Activated T-cell treated with anti-CD3 and anti-CD28 coated beads, Interleukin-2, amount 50 U/mL, for 24 hours (primary cell): ENCODE results near the gene UNC13B.

Source experiments
- DNase-seq: peaks from one replicate; pipeline ENCODE4 v3.0.0-alpha.2; 2020
- H3K27ac Mint-ChIP-seq: 2 replicates; pipeline ENCODE4 v1.8.0; 2020; ENCODE audit warnings: mild to moderate bottlenecking, mixed read lengths
- H3K27me3 Mint-ChIP-seq: 2 replicates; pipeline ENCODE4 v1.8.0; 2020; ENCODE audit warnings: mixed read lengths
- H3K36me3 Mint-ChIP-seq: 2 replicates; pipeline ENCODE4 v1.8.0; 2020; ENCODE audit warnings: low read depth, mixed read lengths
- H3K4me1 Mint-ChIP-seq: 2 replicates; pipeline ENCODE4 v1.8.0; 2020; ENCODE audit warnings: low read depth, mixed read lengths
- H3K4me3 Mint-ChIP-seq: 2 replicates; pipeline ENCODE4 v1.8.0; 2020; ENCODE audit warnings: mild to moderate bottlenecking, moderate library complexity, mixed read lengths
- H3K9me3 Mint-ChIP-seq: 2 replicates; pipeline ENCODE4 v1.8.0; 2020; ENCODE audit warnings: mixed read lengths

The UNC13B gene

GRCh38 chr9:35432076-35432475, 270.3 kb downstream of the UNC13B start:
- H3K4me1 Mint-ChIP-seq, result no peaks in the 10 kb centered on the region
- H3K9me3 Mint-ChIP-seq, result peaks cover 7% of the 10 kb centered on the region
- H3K27me3 Mint-ChIP-seq, result peaks cover 24% of the 10 kb centered on the region
- H3K36me3 Mint-ChIP-seq, result no peaks in the 10 kb centered on the region
- H3K4me3 Mint-ChIP-seq, result no peak overlapping the region
- no peak overlapping the region for H3K27ac Mint-ChIP-seq
- no peak for DNase-seq

- H3K36me3 Mint-ChIP-seq, result no peaks in the 10 kb centered on the region
- H3K9me3 Mint-ChIP-seq, result no peaks in the 10 kb centered on the region
- no peak for DNase-seq
- H3K4me1 Mint-ChIP-seq, result no peaks in the 10 kb centered on the region
- H3K27ac Mint-ChIP-seq, result no peak overlapping the region
- H3K27me3 Mint-ChIP-seq, result peaks cover 3% of the 10 kb centered on the region
- no peak overlapping the region for H3K4me3 Mint-ChIP-seq
These were observed 275.1 kb downstream of the UNC13B start for GRCh38 chr9:35436933-35437332.

- H3K9me3 Mint-ChIP-seq, result no peaks in the 10 kb centered on the region
- H3K4me1 Mint-ChIP-seq, result no peaks in the 10 kb centered on the region
- no peak overlapping the region for H3K27ac Mint-ChIP-seq
- peaks cover 39% of the 10 kb centered on the region for H3K27me3 Mint-ChIP-seq
- no peak for DNase-seq
- H3K4me3 Mint-ChIP-seq, result no peak overlapping the region
- no peaks in the 10 kb centered on the region for H3K36me3 Mint-ChIP-seq
These were observed 284.2 kb downstream of the UNC13B start for GRCh38 chr9:35446012-35446411.

GRCh38 chr9:35448496-35448895, 286.7 kb downstream of the UNC13B start:
- H3K27ac Mint-ChIP-seq, result no peak overlapping the region
- H3K27me3 Mint-ChIP-seq, result peaks cover 53% of the 10 kb centered on the region
- no peaks in the 10 kb centered on the region for H3K4me1 Mint-ChIP-seq
- H3K4me3 Mint-ChIP-seq, result no peak overlapping the region
- no peaks in the 10 kb centered on the region for H3K9me3 Mint-ChIP-seq
- no peak for DNase-seq
- no peaks in the 10 kb centered on the region for H3K36me3 Mint-ChIP-seq

GRCh38 chr9:35452481-35452880, 290.7 kb downstream of the UNC13B start:
- H3K4me1 Mint-ChIP-seq, result no peaks in the 10 kb centered on the region
- no peak for DNase-seq
- no peak overlapping the region for H3K27ac Mint-ChIP-seq
- no peaks in the 10 kb centered on the region for H3K36me3 Mint-ChIP-seq
- no peak overlapping the region for H3K4me3 Mint-ChIP-seq
- H3K9me3 Mint-ChIP-seq, result peaks cover 13% of the 10 kb centered on the region
- H3K27me3 Mint-ChIP-seq, result peaks cover 36% of the 10 kb centered on the region

- Mint-ChIP-seq H3K27me3 (peaks cover 37% of the 10 kb centered on the region), H3K9me3 (peaks cover 13% of the 10 kb centered on the region), H3K4me1 (no peaks in the 10 kb centered on the region), H3K27ac (no peak overlapping the region), H3K4me3 (no peak overlapping the region), H3K36me3 (no peaks in the 10 kb centered on the region)
- DNase-seq, result no peak
These were observed 292.0 kb downstream of the UNC13B start for GRCh38 chr9:35453786-35454185.
